ENCODE data around the gene CX3CL1. TPM values are rescaled to one million over a fixed set of nuclear protein-coding genes. Genes with fewer than 3 reads are reported as not detected.
"Not testable (repeated sequence)": the region's sequence is repeated elsewhere in the genome, so short reads cannot be mapped to it uniquely, and the experiment has no call there.

The CX3CL1 gene
- total RNA-seq, 4 donors from 2014 or later: 1.0 to 31.2 (median 7.1) TPM

DNA sequence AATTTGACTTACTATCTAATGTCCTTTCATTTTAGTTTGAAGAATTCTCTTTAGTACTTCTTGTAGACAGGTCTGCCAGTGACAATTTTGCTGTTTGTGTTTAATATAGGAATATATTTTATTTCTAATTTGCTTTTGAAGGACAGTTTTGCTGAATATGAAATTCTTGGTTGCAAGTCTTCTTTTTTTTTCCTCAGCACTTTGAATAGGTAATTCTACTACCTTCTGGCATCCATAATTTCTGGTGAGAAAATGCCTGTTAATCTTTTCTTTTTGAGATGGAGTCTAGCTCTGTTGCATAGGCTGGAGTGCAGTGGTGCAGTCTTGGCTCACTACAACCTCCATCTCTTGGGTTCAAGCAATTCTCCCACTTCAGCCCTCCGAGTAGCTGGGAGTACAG is 38.9 kb upstream of the CX3CL1 start:
- H3K9me3 ChIP-seq: peaks cover 0 to 3% of the 10 kb centered on the region in 2 donors
- no peaks in the 10 kb centered on the region for H3K36me3 ChIP-seq
- TF ChIP-seq, protein P1, sequence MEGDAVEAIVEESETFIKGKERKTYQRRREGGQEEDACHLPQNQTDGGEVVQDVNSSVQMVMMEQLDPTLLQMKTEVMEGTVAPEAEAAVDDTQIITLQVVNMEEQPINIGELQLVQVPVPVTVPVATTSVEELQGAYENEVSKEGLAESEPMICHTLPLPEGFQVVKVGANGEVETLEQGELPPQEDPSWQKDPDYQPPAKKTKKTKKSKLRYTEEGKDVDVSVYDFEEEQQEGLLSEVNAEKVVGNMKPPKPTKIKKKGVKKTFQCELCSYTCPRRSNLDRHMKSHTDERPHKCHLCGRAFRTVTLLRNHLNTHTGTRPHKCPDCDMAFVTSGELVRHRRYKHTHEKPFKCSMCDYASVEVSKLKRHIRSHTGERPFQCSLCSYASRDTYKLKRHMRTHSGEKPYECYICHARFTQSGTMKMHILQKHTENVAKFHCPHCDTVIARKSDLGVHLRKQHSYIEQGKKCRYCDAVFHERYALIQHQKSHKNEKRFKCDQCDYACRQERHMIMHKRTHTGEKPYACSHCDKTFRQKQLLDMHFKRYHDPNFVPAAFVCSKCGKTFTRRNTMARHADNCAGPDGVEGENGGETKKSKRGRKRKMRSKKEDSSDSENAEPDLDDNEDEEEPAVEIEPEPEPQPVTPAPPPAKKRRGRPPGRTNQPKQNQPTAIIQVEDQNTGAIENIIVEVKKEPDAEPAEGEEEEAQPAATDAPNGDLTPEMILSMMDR (IDR thresholded peaks at IDR 0.05): no peak
- TF ChIP-seq POLR2A (IDR thresholded peaks at IDR 0.05): no peak
- intact Hi-C loops (cut with DNase I; ENCODE audit: low total_unique reads): no loop called here
- H3K4me1 ChIP-seq: no peaks in the 10 kb centered on the region
- DNase-seq: no peak
- no peaks in the 10 kb centered on the region for H3K27me3 ChIP-seq
- H3K27ac ChIP-seq: no peak overlapping the region
- no peak overlapping the region for H3K4me3 ChIP-seq

DNA sequence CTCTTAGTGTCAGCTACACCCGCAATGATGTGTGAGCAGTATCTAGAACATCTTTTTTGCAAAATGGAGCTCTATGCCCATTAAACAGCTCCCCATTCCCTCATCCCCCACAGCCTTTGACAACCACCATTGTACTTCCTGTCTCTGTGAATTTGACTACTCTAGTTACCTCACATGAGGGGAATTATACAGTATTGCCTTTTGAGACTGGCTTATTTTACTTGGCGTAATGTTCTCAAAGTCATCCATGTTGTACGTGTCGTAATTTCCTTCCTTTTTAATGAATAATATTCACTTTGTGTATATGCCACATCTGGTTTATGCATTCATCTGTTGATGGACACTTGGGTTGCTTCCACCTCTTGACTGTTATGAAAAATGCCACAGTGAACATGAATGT is 36.9 kb upstream of the CX3CL1 start:
- Histone ChIP-seq H3K27me3 (no peaks in the 10 kb centered on the region), H3K9me3 (peaks cover 0 to 3% of the 10 kb centered on the region in 2 donors), H3K4me3 (no peak overlapping the region), H3K27ac (no peak overlapping the region), H3K4me1 (no peaks in the 10 kb centered on the region), H3K36me3 (no peaks in the 10 kb centered on the region)
- no peak for DNase-seq
- TF ChIP-seq POLR2A (IDR thresholded peaks at IDR 0.05): no peak
- TF ChIP-seq, protein P1 (IDR thresholded peaks at IDR 0.05): no peak
- intact Hi-C loops (cut with DNase I; ENCODE audit: low total_unique reads): no loop called here

DNA sequence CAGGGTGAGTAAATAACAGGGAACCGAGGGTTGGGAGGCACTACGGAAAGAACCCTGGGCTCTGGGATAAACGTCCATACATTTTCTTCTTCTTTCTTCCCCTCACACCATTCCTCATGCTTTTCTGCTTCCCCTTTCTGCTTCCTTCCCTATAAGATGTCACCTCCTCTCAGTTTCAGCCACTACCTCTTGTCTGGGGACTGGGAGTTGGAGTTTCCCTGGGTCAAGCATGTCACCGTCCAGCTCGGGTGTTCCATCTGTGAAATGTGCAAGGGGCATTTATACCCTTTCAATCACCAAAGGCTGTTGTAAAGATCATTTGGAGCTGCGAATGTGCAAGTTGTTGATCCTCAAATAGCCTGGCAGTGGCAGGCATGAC is 31.2 kb upstream of the CX3CL1 start:
- no peaks in the 10 kb centered on the region for H3K36me3 ChIP-seq
- H3K4me3 ChIP-seq: no peak overlapping the region
- TF ChIP-seq POLR2A (IDR thresholded peaks at IDR 0.05): no peak
- TF ChIP-seq, protein P1 (IDR thresholded peaks at IDR 0.05): no peak
- no peak overlapping the region for H3K27ac ChIP-seq
- no peaks in the 10 kb centered on the region for H3K4me1 ChIP-seq
- no peaks in the 10 kb centered on the region for H3K27me3 ChIP-seq
- no peak for DNase-seq
- intact Hi-C loops (cut with DNase I; ENCODE audit: low total_unique reads): no loop called here
- peaks cover 0 to 3% of the 10 kb centered on the region in 2 donors for H3K9me3 ChIP-seq

DNA sequence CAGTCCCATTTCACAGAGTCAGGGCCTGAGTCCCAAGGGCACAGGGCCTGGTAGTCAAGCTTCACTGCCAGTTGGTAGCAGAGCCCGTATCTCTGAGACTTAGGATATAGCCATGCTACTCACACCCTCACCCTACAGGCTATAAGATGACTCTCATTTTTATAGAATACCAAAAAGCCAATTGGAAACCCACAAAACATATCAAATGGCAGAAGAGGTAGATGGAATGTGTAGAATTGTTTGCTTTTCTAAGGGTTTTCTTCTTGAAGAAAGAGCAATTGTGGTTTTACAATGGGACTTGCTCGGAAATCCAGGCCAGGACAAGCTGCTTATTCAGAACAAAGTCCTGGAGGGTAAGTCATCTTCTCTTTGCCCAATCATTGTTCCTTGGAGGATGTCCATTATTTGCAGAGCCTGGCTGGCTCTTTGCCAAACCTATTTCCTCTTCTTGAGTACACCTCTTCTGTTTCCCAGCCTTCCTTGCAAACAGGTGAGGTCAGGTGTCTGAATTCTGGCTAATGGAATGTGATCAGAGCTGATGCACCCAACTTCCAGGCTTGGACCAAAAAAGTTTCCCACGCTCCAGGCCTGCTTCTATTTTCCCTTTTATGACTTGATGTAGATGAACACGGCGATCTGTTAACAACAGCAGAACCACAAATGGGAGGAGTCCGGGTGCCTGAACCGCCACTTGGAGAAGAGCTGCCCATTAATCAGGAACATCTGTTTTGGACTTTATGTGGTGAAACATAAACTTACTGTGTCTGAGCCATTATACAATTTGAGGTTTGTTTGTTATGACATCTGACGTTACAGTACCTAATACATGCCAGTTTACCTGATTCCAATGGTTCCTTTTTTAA is 30.6 kb upstream of the CX3CL1 start:
- no peak for DNase-seq
- Histone ChIP-seq H3K4me1 (no peaks in the 10 kb centered on the region), H3K27me3 (no peaks in the 10 kb centered on the region), H3K9me3 (peaks cover 0 to 3% of the 10 kb centered on the region in 2 donors), H3K27ac (no peak overlapping the region), H3K36me3 (no peaks in the 10 kb centered on the region), H3K4me3 (no peak overlapping the region)
- TF ChIP-seq POLR2A (IDR thresholded peaks at IDR 0.05): no peak
- TF ChIP-seq, protein P1 (IDR thresholded peaks at IDR 0.05): no peak
- intact Hi-C loops (cut with DNase I; ENCODE audit: low total_unique reads): no loop called here

DNA sequence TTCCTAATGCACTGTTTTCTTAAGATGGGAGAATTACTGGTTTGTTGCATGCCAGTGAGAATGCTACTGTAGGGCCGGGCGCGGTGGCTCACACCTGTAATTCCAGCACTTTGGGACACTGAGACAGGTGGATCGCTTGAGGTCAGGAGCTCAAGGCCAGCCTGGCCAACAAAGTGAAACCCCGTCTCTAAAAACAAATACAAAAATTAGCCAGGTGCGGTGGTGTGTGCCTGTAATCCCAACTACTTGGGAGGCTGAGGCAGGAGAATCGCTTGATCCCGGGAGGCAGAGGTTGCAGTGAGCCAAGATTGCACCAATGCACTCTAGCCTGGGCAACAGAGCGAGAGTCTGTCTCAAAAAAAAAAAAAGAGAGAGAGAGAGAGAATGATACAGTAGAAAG is 29.7 kb upstream of the CX3CL1 start:
- H3K4me3 ChIP-seq; H3K27me3 ChIP-seq; H3K4me1 ChIP-seq; H3K27ac ChIP-seq; H3K36me3 ChIP-seq; H3K9me3 ChIP-seq; intact Hi-C loops (cut with DNase I; ENCODE audit: low total_unique reads); DNase-seq: not testable (repeated sequence)

Measured in uterus (tissue), 4 donors.